VCaP (cell line): ENCODE data around the gene TBX20.

Experiments
- H3K27ac ChIP-seq: fragments of 450-650 bp; 2 replicates; pipeline ENCODE4 v1.5.1; 2017
- TF ChIP-seq, protein P1 (sequence below): fragments of 450-650 bp; conservative IDR thresholded peaks from 2 replicates; pipeline ENCODE4 v1.5.1; 2017; ENCODE audit warnings: mild to moderate bottlenecking, moderate library complexity

TBX20 gene, protein sequence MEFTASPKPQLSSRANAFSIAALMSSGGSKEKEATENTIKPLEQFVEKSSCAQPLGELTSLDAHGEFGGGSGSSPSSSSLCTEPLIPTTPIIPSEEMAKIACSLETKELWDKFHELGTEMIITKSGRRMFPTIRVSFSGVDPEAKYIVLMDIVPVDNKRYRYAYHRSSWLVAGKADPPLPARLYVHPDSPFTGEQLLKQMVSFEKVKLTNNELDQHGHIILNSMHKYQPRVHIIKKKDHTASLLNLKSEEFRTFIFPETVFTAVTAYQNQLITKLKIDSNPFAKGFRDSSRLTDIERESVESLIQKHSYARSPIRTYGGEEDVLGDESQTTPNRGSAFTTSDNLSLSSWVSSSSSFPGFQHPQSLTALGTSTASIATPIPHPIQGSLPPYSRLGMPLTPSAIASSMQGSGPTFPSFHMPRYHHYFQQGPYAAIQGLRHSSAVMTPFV

DNA sequence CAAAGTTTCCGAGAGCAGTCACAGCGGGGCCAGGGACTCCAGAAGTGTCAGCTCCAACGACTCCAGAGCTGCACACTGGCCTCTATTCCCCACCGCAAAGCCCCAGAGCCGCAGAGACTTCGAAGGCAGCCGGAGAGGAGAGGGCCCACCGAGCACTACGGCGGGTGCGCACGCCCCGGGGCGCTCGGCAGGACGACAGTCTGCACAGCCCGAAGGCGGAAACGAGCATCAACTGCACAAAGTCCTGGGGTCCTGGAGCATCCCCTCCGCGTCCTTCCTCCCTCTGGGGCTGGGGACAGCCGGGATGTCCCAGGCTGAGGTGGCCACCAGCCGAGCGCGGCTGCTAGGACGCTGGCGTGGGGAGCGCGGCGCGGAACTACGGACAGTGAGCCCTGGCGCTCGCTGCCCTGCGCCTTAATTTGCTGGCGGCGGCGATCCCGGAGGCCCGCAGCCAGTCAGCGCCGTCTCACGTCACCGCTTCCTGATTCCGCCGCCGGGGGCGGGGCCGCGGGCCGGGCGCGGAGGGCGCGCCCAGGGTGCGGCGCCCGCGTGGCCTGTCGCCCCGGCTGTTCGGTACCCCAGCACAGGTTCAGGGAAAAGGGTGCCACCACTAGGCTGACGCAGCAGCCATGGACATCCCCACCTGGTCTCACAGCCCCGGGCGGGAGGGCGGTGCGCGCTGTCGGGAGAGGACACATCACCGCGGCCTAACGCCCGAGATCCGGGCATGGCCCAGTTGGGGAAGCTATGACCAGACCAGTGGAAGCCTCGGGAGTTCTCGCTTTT is at the start of gene TBX20:
Gene TBX20, minus strand, starts transcription at position 391 of the 786 bp plus-strand sequence. CDS start 480 bp downstream, outside the sequence.
- TF ChIP-seq, protein P1, sequence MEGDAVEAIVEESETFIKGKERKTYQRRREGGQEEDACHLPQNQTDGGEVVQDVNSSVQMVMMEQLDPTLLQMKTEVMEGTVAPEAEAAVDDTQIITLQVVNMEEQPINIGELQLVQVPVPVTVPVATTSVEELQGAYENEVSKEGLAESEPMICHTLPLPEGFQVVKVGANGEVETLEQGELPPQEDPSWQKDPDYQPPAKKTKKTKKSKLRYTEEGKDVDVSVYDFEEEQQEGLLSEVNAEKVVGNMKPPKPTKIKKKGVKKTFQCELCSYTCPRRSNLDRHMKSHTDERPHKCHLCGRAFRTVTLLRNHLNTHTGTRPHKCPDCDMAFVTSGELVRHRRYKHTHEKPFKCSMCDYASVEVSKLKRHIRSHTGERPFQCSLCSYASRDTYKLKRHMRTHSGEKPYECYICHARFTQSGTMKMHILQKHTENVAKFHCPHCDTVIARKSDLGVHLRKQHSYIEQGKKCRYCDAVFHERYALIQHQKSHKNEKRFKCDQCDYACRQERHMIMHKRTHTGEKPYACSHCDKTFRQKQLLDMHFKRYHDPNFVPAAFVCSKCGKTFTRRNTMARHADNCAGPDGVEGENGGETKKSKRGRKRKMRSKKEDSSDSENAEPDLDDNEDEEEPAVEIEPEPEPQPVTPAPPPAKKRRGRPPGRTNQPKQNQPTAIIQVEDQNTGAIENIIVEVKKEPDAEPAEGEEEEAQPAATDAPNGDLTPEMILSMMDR: no peak
- no peak within 1 kb of the TSS for H3K27ac ChIP-seq

DNA sequence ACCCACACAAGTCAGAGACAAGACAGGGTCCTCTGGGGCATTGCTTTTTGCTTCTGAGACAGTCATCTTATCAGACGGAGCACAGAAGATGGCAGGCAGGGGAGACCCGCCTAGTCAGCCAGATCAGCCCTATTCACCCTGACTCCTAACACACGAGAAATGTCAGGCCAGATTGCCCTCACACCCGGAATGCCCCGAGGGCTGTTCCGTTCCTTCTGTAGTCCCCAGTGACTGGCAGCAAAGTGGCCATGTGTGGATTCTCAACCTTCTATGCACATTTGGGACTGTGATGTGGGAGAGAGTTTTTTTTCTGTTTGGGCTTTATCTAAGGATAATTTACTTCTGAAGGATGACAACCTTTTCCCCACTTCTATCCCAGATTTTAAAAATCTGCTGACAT is 35.5 kb upstream of the TBX20 start:
- TF ChIP-seq, protein P1: no peak
- H3K27ac ChIP-seq: no peak overlapping the region

DNA sequence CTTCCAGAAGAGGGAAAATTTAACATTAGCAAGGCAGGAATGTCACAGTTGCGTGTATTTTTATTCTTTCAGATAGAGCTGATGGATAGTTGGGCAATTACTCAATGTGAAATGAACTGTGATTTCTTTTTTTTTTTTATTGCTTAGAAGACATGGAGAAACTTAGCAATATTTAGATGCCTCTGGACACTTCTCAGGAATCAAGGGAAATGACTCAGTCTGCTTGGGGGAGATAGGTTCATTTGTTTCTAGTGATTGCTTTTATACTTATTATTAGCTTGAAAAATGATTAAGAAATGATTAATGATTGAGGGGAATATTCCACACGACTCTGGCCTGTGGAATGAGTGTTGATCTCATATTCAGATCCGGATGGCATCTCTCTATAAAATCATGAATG is 33.1 kb upstream of the TBX20 start:
- TF ChIP-seq, protein P1: no peak
- no peak overlapping the region for H3K27ac ChIP-seq

DNA sequence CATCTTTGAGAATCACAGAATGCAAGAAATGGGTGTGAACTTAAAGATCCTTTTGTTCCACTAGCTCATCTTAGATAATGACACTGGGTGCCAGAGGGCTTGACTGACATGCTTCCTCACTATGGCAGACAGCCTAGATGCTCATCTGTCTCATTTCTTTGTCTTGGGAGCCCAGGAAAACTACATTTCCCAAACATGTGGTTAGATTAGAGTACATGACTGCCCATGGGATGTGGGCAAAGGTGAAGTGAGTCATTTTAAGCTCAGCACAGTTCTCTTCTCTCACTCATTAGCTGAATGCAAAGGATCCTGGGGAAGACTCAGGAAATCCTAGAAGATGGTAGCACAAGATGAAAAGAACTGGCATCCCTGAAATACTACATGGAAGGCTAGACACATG is 32.5 kb upstream of the TBX20 start:
- TF ChIP-seq, protein P1: no peak
- H3K27ac ChIP-seq: no peak overlapping the region

DNA sequence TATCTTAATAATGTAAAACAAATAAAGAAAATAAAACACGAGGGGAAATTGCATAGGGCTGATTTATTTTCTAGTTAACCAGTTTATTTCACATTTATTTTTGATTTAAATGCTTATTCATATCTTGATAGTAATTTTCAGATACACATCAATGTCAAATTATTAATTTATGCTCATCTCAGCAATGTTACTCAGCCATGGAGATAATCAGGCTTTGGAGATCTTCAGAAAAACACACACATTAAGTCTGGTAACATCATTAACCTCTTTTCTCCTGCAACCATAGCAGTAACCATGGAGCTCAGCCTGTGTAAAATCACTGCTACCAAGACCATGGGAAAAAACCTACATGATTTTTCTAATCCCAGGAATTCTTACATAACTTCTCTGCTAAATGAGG is 31.9 kb upstream of the TBX20 start:
- TF ChIP-seq, protein P1: no peak
- H3K27ac ChIP-seq: no peak overlapping the region

DNA sequence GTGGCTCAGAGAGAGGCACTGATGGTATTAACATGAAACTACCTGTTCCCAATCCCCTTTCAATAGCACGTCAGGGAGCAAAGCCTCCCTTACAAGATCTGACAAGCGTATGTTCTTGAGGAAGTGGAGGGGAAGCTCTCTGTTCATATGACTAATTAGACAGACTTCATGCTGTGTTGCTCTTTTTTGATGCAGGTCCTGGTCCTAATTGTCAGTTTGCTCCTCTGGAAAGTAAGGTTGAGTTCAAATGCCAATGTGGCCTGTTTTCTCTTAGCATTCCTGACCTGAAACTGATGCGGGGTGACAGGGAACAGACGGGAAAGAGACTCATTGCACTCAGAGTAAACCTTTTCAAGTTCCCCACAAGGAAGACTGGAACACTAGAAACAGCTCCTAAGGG is 27.0 kb upstream of the TBX20 start:
- TF ChIP-seq, protein P1: no peak
- no peak overlapping the region for H3K27ac ChIP-seq

DNA sequence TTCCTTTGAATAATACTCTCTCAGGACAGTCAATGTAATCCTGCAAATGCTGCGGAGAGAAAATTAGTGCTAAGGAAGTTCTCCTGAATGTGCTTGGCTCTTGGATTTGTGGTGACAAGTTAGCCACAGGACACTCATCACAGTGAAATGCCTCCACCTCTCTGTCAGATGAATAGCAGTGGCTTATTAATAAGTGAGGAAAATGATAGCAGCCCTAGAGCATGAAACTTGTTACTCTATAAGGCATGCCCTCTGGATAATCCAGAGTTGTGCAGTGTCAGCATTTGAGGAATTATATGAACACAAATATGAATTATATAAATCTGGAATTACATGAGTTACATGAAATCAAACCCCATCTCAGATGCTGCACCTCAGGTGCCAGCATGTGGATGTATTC is 23.5 kb upstream of the TBX20 start:
- no peak overlapping the region for H3K27ac ChIP-seq
- TF ChIP-seq, protein P1: no peak
